Thyroid gland (tissue), 4 donors: ENCODE data around the gene VASN. TPM values are rescaled to one million over a fixed set of nuclear protein-coding genes. Genes with fewer than 3 reads are reported as not detected.

Source experiments
- DNase-seq, 2 donors: peaks; one replicate each; pipeline ENCODE4 v3.0.0-alpha.2; 2019
- H3K27ac ChIP-seq, 3 donors: fragments of 200-600 bp; sonication (generic); 1 replicate in 2 of 3; 2 replicates in 1 of 3; pipeline ENCODE4 v1.5.1; 2016 to 2019; ENCODE audit warnings: mild to moderate bottlenecking in 1 of 3, moderate library complexity in 1 of 3
- H3K27me3 ChIP-seq: fragments of 200-600 bp; sonication (generic); one replicate; pipeline ENCODE4 v1.5.1; 2019
- H3K36me3 ChIP-seq, 2 donors: fragments of 200-600 bp; sonication (generic); one replicate each; pipeline ENCODE4 v1.5.1; 2016 to 2019
- H3K4me1 ChIP-seq, 2 donors: fragments of 200-600 bp; sonication (generic); one replicate each; pipeline ENCODE4 v1.5.1; 2017 to 2019
- H3K4me3 ChIP-seq, 3 donors: fragments of 200-600 bp; sonication (generic); replicated peaks in 1 of 3; 1 replicate in 2 of 3; 2 replicates in 1 of 3; pipeline ENCODE4 v1.5.1; 2016; ENCODE audit warnings: mild to moderate bottlenecking in 1 of 3
- H3K9me3 ChIP-seq: fragments of 200-600 bp; sonication (generic); one replicate; pipeline ENCODE4 v1.5.1; 2017
- CTCF ChIP-seq, 6 experiments: fragments of 200-600 bp in 3 of 6; fragments of 450-650 bp in 3 of 6; sonication (generic) in 3 of 6; IDR thresholded peaks; one replicate each; pipeline ENCODE4 v1.5.1; 2016 to 2019; ENCODE audit warnings: antibody characterized with exemption in 6 of 6, mild to moderate bottlenecking in 2 of 6, inconsistent platforms in 1 of 6, moderate library complexity in 1 of 6
- POLR2A ChIP-seq, 2 donors: fragments of 450-650 bp; IDR thresholded peaks; one replicate each; pipeline ENCODE4 v1.6.1; 2017; ENCODE audit warnings: antibody characterized with exemption in 2 of 2, mild to moderate bottlenecking in 2 of 2, moderate library complexity in 1 of 2
- WGBS, 2 donors: methylation state at CpG; one replicate each; pipeline ENCODE4 v1.1.5; 2017; 5-methylcytosine and 5-hydroxymethylcytosine counted together
- intact Hi-C: fragments of 100-400 bp; cut with DNase I; formaldehyde crosslinking; loops from one replicate; pipeline ENCODE4 v1.15.1; 2023
- total RNA-seq, 4 donors: library from RNA; depleted of rRNA; stranded (reverse); fragments of >200 nt; gene quantifications; one replicate each; pipeline ENCODE4 v1.2.3, GENCODE V29; 2016

Gene VASN
- total RNA-seq, 4 donors from 2014 or later, result 21.9 to 47.0 (median 28.8) TPM

- Histone ChIP-seq H3K4me1 (peaks cover 13 to 29% of the 10 kb centered on the region in 2 donors), H3K4me3 (no peak overlapping the region), H3K36me3 (no peaks in the 10 kb centered on the region), H3K27me3 (no peaks in the 10 kb centered on the region), H3K9me3 (no peaks in the 10 kb centered on the region), H3K27ac (peak overlapping the region; percentile 12 to 44 (median 27))
- intact Hi-C loops, result no loop called here
- WGBS, 2 donors, result 83 to 95% methylated on average over 10 to 17 of the region's 19 CpGs
- DNase-seq, result no peak
- TF ChIP-seq POLR2A (IDR thresholded peaks at IDR 0.05), result no peak
- no peak for TF ChIP-seq CTCF (IDR thresholded peaks at IDR 0.05)
Observed at GRCh38 chr16:4388271-4389021, 16.8 kb downstream of the VASN start.

GRCh38 chr16:4389051-4389955 is 17.7 kb downstream of the VASN start:
- Histone ChIP-seq H3K9me3 (no peaks in the 10 kb centered on the region), H3K27me3 (no peaks in the 10 kb centered on the region), H3K4me1 (peaks cover 15 to 31% of the 10 kb centered on the region in 2 donors), H3K27ac (peak overlapping the region in 2 of 3 donors; percentile 12 to 44), H3K36me3 (no peaks in the 10 kb centered on the region), H3K4me3 (no peak overlapping the region)
- 71 to 77% methylated on average over 11 to 14 of the region's 27 CpGs for WGBS, 2 donors
- intact Hi-C loops, result no loop called here
- no peak for TF ChIP-seq CTCF (IDR thresholded peaks at IDR 0.05)
- TF ChIP-seq POLR2A (IDR thresholded peaks at IDR 0.05), result no peak
- DNase-seq, result no peak

- Histone ChIP-seq H3K27me3 (no peaks in the 10 kb centered on the region), H3K36me3 (no peaks in the 10 kb centered on the region), H3K27ac (no peak overlapping the region), H3K4me3 (no peak overlapping the region), H3K4me1 (peaks cover 15 to 31% of the 10 kb centered on the region in 2 donors), H3K9me3 (no peaks in the 10 kb centered on the region)
- no peak for TF ChIP-seq CTCF (IDR thresholded peaks at IDR 0.05)
- no peak for TF ChIP-seq POLR2A (IDR thresholded peaks at IDR 0.05)
- no peak for DNase-seq
- intact Hi-C loops, result no loop called here
- whole genome bisulfite sequencing, 2 donors, result 88 to 92% methylated on average over 17 to 18 of the region's 18 CpGs
Observed at GRCh38 chr16:4390266-4391260, 18.9 kb downstream of the VASN start.

GRCh38 chr16:4391631-4392381 is 20.2 kb downstream of the VASN start:
- H3K27ac ChIP-seq, result peak overlapping the region; percentile 34 to 81 (median 53)
- no peaks in the 10 kb centered on the region for H3K36me3 ChIP-seq
- intact Hi-C loops, result no loop called here
- peaks cover 15 to 27% of the 10 kb centered on the region in 2 donors for H3K4me1 ChIP-seq
- no peak for TF ChIP-seq CTCF (IDR thresholded peaks at IDR 0.05)
- no peak for TF ChIP-seq POLR2A (IDR thresholded peaks at IDR 0.05)
- 86 to 89% methylated on average over 10 to 21 of the region's 22 CpGs for WGBS, 2 donors
- no peaks in the 10 kb centered on the region for H3K27me3 ChIP-seq
- DNase-seq, result no peak
- H3K4me3 ChIP-seq, result no peak overlapping the region
- no peaks in the 10 kb centered on the region for H3K9me3 ChIP-seq
